HG03558 (cell line): ENCODE measurements around the gene BRD2.

Source experiments
- ATAC-seq: cut with Tn5 transposase; IDR thresholded peaks from one replicate; pipeline ENCODE4 v1.9.1; 2021; ENCODE audit warnings: moderate number of reproducible peaks; ENCODE audit not compliant: unreplicated experiment; ENCODE audit errors: extremely low read depth

The BRD2 gene

DNA sequence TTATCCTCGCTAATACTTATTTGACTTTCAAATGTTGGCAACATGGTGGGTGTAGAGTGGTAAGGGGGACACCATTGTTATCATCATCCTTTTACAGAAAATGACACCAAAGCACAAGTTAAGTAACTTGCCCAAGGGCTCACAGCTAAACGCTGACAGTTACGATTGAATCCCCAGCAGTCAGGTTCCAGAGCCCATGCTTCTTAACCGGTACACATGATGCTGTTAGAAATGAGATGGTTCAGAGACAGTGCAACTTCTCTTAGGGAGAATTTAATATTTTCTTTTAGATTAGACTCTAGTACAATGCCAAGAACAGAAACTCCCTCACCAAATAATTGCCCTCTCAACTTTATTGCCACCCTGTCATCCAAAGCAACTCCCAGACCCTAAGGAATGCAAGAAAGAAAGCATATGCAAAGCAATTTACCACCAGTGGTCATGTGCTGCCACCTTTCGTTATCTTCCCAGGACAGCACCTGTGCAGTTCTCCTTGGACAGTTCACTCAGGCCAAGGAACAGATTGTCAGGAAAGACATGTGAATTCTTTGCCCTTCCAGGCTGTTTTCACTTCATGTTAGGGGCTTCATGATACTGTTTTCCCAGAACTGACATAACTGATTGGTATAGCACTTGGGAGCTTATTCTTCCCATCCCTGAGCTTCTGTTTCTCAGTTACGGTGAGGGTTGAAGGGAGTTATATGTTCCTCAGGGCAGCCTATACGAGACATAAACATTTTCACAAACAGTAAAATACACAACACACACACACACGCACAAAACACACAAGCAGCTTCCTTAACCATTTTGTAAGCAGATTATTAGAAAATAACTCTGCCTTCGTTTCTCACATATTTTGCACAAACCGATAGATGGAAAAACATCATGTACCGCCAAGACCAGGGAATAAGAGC, 20.6 kb upstream of the BRD2 start:
- ATAC-seq, result no peak

DNA sequence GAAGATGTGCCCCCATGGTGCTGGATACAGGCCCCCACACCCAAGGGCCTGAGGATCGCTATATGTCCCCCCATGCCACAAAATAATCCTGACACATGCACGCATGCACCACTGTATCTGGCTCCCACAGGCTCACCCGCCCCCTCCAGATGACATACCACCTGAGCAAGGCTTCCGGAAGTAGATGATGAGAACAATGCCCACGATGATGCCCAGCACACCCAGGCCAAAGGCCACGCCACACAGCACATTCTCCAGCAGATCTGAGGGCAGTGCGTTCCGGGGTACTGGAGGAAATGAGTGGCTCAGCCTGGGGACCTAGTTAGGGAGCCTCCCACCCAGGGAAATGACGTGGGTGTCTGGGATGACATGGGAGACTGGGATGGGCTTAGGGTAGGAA, 19.3 kb upstream of the BRD2 start:
- ATAC-seq, result no peak

DNA sequence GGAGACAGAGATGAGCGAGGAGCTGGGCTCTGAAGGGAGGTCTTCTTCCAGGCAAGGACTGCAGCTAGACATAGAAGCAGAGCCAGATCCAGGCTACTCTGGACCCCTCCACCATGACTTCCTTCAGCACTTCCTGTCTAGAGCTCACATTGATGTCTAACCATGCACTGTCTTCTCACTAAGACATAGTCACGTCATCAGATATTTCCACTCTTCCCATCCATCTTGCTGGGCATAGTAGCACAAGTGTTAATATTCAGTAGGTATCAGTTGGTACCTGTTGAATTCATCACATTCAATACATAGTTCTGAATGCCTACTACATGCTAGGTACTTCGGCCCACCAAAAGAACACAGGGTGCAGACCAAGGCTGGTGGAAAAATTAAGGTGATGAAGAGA, 18.4 kb upstream of the BRD2 start:
- no peak for ATAC-seq

DNA sequence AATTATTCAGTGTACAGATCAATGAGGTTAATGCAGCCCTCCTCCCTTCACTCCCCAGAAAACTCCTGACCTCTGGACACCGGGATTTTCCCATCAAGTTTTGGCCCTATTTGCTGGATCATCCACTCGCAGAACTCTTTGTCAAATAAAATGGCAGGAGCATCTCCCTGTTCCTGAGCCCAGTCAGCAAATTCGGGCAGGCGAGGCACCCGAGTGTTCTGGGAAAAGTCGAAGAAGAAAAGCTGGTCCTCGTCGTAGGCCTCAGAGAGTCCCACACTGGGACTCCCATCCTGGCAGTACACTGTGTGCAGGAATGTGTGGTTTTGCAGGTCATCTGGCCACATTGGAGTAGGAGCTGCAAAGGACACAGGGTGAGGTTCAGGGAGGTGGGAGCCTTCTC, 17.9 kb upstream of the BRD2 start:
- no peak for ATAC-seq

DNA sequence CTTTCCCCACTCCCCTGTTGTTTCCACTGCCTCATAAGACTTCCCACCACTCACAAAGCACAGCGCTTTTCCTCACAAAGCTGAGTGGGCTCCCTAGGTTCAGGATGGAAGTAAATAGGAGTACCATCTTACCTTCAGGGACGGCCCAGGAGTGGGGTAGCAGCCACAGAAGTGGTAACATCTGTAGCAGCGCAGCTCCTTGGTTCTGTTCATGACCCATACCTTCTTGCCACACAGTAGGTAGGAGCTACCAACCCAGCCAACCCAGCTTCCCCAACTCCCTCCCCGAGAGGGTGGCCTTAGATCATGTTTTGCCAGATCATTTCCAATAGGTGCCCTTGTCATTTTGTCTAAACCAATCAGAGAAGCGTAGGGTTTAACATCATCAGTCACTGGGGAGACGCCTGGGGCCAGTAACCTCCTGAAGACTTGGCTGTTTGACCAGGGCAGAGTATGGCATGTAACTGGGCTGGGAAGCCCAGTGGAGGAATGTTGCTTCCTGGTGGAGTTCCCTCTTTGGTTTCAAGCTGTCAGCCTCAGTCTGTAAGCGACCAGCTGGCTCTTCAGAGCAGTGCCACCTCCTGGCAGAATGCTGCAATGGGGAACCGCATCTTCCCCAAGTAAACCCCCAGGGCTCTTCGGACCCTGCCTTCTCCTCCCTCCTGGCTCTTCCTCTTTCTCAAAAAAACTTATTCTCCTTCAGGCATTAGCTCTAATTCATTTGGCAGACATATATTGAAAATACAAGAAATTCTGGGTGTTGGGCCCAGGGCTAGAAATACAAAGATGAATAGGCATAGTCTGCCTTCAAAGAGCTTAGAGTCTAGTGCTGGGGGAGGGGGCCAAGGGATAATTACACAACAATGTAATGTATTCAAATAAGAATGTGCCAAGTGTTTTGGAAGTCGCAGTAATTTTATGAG, 15.3 kb upstream of the BRD2 start, which contains the start of gene HLA-DMA:
Gene HLA-DMA, minus strand, starts transcription at position 281 of the 923 bp plus-strand sequence. Its CDS starts 61 bp downstream, at position 220.
- peak; percentile 71 for ATAC-seq

DNA sequence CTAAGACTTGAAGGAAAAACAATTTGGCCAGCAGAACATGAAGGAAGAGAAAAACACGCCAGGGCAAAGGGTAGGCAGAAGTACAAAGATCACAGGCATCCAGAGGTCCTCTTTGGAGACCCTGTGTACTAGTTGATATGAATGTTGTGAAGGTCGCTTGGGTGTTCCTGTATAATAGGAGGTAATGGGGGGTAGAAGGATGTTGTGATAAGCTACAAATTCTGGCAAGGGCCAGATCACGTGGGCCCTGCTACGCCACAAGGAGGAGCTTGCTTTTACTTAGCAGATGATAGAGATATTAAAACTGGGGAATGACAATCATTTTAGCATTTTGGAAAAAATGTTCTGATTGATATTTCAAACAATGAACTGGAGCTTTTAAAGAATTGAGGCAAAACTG, 14.6 kb upstream of the BRD2 start:
- ATAC-seq, result no peak

DNA sequence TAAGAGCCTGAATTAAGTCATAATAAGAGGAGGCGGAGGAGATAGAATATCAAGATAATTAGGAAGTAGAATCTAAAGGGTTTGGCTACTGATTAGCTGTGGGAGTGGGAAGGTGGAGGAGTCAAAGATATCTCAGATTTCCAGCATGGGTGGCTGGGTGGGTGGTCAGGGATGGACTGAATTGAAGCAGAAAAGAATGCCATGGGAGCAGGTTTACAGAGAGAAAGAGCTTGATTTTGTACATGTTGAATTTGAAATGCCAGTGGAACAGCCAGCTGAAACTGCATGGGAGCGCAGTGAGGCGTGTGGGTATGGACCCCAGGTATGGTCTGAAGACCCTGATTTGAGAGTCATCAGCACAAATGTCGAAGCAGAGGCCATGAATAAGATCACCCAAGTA, 14.1 kb upstream of the BRD2 start:
- no peak for ATAC-seq

DNA sequence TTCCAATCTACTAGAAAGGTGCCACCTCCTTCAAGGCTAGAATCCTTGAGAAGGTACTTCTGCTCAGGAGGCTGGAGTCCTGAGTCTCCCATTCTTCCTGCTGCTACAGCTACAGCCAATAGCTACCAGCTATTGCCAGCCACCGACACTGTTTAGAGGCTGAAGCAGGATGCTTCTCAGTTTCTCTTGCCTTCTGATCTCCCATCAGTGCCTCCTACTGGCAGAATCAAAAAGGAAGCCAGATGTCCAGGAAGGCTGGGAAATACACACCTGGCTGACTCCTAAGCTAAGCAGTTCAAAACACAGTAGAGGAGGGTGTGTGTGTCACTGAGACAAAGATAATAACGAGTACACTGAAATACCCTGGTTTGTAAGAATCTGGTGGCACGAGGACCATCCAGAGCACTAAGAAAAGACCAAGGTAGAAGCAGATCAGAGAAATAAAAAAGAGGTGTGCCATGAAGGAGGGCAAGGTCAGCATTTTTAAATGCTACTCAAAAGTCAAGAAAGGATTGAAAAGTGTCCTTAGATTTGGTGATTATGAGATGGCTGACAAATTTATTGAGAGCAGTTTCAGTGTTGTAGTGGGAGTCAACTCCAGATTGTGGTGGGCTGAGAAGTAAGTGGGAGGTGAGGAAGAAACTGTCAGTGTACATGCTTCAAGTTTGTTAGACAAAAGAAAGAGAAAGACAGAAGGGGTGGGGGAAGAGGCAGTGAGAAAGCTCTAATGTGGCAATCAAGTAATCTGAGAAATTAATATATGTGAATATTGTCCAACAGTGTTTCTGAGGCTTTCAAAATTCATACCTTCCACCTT, 13.2 kb upstream of the BRD2 start:
- ATAC-seq, result no peak

DNA sequence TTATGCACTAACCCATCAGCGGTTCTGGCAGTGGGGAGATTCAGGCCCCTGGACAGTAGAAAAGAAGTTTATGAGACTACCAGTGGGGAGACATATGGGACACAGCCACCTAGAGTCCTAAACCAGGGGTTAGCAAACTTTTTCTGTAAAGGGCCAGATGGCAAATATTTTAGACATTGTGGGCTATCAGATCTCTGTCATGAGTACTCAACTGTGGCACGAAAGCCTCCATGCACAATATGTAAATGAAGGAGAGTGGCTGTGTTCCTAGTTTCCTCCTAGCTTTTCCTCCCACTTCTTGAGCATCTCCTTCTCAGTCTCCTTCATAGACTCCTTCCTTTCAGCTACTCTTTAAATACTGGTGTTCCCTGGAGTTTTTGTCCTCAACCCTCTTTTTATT, 12.2 kb upstream of the BRD2 start:
- no peak for ATAC-seq

DNA sequence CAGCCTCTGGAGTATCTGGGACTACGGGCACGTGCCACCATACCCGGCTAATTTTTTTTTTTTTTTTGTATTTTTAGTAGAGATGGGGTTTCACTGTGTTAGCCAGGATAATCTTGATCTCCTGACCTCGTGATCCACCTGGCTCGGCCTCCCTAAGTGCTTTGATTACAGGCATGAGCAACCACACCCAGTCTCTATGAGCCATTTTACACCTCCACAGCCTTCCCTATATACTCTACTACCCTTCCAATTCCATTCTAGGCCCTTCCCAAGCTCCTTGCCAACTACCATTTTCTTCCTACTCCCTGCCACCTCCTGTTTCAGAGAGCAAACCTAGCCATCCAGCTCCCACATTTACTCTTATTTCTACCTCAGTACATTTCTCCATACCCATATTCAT, 7.8 kb upstream of the BRD2 start:
- no peak for ATAC-seq

DNA sequence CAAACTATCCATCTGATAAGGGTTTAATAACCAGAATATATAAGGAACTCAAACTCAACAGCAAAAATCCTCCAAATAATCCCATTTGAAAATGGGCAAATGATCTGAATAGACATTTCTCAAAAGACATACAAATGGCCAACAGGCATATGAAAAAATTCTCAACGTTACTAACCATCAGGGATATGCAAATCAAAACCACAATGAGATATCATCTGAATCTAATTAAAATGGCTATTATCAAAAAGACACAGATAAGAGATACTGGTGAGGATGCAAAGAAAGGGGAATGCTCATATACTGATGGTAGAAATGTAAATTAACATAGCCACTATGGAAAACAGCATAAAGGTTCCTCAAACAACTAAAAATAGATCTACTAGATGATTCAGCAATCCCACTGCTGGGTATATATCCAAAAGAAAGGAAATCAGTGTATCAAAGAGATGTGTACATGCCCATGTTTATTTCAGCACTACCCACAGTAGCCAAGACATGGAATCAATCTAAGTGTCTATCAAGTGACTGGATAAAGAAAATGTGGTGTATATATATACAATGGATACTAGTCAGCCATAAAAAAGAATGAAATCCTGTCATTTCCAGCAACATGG, 6.1 kb upstream of the BRD2 start:
- no peak for ATAC-seq

DNA sequence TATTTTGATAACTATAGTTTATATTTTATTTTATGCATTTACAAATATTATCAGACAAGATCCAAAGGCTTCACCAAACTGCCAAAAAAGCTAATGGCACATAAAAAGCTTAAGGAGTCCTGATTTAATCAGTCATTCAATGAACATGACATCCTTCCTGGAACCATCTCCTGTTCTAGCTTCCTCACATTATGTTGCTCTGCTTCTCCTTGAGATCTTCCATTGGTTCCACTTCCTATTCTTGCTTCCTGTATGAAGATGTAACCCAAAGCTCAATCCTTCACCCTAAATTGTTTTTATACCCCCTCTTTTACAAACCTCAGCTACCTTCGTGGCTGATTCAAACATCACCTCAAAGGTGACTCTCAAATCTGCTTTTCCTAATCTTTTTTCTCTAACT, 4.5 kb upstream of the BRD2 start:
- ATAC-seq, result no peak

DNA sequence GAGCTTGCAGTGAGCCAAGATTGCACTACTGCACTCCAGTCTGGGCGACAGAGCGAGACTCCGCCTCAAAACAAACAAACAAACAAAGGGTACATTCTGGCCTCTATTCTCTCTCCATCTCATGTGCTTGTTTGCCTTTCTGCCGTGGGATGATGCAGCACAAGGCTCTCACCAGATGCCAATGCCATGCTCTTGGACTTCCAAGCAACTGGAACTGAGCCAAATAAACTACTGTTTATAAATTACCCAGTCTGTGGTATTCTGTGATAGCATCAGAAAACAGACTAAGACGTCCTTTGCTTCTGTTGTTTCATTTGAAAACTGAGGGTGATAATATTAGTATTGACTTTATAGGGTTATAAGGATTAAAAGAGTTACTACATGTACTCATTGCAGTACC, 3.6 kb upstream of the BRD2 start:
- no peak for ATAC-seq

DNA sequence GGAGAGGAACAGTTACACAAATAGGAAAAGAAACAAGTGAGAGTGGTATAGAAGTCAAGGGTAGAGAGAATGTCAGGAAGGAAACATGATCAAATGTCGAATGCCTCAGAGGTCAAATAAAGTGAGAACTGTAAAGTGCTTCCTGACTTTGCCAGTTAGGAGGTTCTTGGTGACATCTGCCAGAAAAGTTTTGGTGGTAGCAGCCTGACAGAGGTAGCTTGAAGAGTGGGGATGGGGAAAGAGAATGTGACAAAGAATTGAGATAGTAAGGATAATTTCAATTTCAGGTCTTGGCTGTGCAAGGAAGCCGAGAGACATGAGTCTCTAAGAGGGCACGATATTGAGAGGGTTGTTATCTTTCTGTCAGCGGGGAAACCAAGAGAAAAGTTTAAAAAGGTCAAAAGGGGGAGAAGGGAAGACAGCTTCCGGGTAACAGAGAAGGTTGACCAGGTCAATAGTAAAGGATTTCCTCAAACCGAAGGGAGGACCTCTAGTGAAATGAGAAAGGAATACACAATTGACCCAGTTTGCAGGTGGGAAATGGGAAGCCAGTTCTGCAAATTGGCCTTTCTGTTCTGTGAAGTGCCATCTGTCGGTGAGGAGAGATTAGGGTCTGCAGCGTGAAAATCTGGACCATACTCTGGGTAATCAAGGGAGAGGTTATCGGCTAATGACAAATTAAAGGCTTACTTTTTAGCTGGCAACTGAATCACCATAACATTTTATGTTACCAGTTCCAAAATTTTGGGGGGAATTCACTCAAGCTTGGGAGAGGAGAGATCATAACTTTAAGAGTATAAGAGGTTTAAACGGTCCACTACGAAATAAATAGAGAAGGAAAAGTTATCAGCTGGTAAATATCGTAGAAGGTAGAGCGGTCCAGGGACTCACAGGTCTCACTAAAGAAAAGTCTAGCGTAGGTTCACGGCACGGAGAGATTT, 973 bp upstream of the BRD2 start:
- no peak for ATAC-seq

DNA sequence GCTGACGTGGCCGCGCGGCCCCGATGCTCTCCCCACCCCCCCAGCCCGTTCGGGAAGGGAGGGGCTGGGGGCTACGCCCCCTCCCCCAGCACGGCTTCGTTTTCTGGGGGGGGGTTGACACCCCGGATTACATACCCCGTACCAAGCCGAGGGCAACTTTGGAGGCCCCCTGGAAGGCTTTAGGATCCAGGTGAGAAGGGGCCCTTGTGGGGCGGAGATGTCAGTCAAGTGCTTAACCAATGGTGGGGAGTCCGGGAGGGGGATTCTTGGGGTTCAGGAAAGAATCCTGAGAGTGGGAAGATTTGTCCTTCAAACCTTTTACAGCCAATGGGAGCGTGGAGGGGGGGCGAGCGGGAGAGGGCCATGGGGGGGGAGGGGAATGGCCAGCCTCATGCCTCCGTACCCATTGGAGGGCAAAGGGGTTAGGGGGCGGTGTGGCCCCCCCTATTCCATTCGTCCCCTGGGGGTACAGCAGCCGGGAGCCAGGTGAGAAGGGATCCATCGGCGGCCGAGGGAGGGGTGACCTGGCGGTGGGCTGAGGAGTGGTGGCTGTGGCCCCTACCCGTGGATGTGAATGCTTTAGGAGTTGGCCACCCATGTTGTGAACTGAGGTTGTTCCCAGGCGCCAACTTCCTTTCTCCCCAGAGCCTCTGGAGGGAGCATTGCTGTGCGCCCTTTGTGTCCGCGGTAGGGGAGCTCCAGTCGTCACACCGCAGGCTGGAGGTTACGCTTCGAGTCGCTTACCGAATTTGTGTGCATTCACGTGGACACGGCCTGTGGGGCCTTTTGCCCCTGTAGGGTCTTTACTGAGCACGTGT, 682 bp downstream of the BRD2 start:
- no peak for ATAC-seq

DNA sequence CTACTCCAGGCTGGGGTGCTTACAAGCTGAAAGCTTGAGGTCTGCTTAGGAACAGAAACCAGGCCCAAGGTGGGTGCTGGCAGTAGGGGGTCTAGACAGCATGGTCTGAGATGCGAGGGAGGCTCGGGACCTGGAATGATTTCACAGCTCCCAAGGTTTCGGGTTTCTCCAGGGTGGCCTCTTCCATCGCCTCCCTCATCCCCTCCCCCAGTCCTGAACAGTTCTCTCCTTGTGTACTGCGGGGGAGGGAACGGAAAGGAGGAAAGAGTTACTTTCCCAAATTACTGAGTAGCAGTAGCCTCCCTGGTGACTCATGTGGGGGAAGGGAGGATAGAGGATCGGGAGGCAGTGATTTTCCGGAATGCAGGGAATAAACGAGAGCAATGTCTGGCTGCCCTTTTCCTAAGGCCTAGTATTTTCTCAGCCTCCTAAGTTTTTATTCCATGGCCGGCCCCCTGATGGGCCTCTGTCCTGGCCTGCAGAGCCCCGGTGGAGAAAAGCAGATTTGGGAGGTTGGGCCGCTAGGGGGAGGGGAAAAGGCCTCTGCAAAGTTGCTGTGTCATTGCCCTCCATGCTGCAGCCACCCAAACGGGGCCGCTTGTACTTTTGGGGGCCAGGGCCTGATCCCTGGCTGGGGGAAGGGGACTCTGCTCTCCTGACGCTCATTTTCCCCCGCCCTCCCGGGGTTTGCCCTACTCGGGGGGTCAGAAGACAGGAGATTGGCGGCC, 1.5 kb downstream of the BRD2 start:
- no peak for ATAC-seq
